Measurements from ENCODE around the gene CD38. TPM values are rescaled to one million over a fixed set of nuclear protein-coding genes. Genes with fewer than 3 reads are reported as not detected.

Gene CD38
- total RNA-seq, 3 donors from 2014 or later = 2.0 to 47.2 (median 2.6) TPM

DNA sequence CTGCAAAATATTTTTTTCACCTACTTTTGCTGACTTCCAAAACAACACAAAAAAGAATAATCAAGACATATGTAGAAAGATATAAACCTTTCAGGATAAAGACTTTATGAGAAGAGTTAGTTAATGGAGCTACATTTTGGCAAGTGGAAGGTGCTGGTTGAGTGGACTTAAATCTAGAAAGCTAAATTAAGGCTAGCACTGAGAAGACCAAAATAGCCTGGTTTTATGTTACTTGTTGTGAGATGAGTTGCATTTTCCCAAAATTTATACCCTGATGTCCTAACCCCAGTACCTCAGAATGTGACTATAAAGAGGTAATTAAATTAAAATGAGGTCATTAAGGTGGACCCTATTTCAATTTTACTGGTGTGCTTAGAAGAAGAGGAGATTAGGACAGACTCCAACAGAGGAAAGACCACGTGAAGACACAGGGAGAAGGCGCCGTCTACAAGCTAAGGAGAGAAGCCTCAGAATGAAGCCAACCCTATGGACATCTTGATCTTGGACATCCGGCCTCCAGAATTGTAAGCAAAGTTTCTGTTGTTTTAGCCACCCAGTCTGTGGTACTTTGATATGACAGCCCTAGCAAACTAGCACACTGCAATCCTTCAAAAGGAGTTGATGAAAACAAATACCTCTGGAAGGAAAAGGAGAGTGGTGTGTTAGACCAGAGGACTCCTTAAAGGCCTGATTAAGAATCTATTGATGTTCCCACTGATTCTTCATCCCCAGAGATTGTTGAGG is 93.0 kb downstream of the CD38 start:
- Histone ChIP-seq H3K27me3 (no peaks in the 10 kb centered on the region), H3K4me3 (no peak overlapping the region), H3K9me3 (no peaks in the 10 kb centered on the region), H3K4me1 (no peaks in the 10 kb centered on the region), H3K27ac (no peak overlapping the region), H3K36me3 (no peaks in the 10 kb centered on the region)
- intact Hi-C loops (cut with DNase I; ENCODE audit: low total_unique reads) = no loop called here
- DNase-seq (ENCODE audit: low spot score in 2 of 2) = no peak
- TF ChIP-seq, protein P1, sequence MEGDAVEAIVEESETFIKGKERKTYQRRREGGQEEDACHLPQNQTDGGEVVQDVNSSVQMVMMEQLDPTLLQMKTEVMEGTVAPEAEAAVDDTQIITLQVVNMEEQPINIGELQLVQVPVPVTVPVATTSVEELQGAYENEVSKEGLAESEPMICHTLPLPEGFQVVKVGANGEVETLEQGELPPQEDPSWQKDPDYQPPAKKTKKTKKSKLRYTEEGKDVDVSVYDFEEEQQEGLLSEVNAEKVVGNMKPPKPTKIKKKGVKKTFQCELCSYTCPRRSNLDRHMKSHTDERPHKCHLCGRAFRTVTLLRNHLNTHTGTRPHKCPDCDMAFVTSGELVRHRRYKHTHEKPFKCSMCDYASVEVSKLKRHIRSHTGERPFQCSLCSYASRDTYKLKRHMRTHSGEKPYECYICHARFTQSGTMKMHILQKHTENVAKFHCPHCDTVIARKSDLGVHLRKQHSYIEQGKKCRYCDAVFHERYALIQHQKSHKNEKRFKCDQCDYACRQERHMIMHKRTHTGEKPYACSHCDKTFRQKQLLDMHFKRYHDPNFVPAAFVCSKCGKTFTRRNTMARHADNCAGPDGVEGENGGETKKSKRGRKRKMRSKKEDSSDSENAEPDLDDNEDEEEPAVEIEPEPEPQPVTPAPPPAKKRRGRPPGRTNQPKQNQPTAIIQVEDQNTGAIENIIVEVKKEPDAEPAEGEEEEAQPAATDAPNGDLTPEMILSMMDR (IDR thresholded peaks at IDR 0.05) = no peak
- TF ChIP-seq POLR2AphosphoS5 (IDR thresholded peaks at IDR 0.05) (no peak), POLR2A (IDR thresholded peaks at IDR 0.05) (no peak)

DNA sequence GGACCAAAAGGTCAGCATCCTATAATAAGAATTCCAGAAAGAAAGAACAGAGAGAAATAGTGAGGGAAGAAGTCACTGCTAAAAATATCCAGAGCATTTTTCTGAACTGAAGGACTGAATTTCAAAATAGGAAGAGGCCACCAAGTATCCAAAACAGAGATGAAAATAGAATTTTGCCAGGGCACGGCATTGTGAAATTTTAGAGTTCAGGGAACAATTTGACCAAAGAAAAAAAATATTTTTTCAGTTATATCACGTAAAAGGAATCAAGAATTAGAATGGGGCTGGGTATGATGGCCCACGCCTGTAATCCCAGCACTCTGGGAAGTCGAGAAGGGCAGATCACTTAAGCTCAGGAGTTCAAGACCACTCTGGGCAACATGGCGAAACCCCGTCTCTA is 95.0 kb downstream of the CD38 start:
- intact Hi-C loops (cut with DNase I; ENCODE audit: low total_unique reads) = no loop called here
- H3K27ac ChIP-seq = no peak overlapping the region
- no peaks in the 10 kb centered on the region for H3K36me3 ChIP-seq
- no peaks in the 10 kb centered on the region for H3K9me3 ChIP-seq
- no peaks in the 10 kb centered on the region for H3K4me1 ChIP-seq
- H3K27me3 ChIP-seq = no peaks in the 10 kb centered on the region
- no peak overlapping the region for H3K4me3 ChIP-seq
- no peak for DNase-seq (ENCODE audit: low spot score in 2 of 2)
- no peak for TF ChIP-seq POLR2AphosphoS5 (IDR thresholded peaks at IDR 0.05)
- TF ChIP-seq, protein P1 (IDR thresholded peaks at IDR 0.05) = no peak

DNA sequence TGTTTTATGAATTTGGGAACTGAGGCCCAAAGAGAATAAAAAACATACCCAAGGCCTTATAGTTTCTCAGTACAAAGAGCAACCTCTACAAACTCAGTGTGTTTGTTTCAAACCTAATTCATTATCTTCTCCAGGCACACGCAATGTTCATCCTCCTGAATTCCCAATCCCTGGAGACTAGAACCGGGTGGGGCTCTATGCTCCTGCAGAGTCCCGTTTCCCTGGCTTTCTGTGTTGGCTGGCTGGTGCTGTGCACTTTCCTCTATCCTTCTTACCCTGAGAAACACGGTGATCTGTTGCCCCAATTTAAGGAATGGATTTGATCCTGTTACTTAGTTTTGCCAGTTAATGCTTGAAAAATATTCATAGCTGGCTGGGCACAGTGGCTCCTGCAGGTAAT is 96.5 kb downstream of the CD38 start:
- intact Hi-C loops (cut with DNase I; ENCODE audit: low total_unique reads) = no loop called here
- Histone ChIP-seq H3K4me1 (no peaks in the 10 kb centered on the region), H3K27me3 (no peaks in the 10 kb centered on the region), H3K9me3 (no peaks in the 10 kb centered on the region), H3K36me3 (no peaks in the 10 kb centered on the region), H3K4me3 (no peak overlapping the region), H3K27ac (no peak overlapping the region)
- no peak for DNase-seq (ENCODE audit: low spot score in 2 of 2)
- TF ChIP-seq POLR2AphosphoS5 (IDR thresholded peaks at IDR 0.05) = no peak
- TF ChIP-seq, protein P1 (IDR thresholded peaks at IDR 0.05) = no peak
- no peak for TF ChIP-seq POLR2A (IDR thresholded peaks at IDR 0.05)

DNA sequence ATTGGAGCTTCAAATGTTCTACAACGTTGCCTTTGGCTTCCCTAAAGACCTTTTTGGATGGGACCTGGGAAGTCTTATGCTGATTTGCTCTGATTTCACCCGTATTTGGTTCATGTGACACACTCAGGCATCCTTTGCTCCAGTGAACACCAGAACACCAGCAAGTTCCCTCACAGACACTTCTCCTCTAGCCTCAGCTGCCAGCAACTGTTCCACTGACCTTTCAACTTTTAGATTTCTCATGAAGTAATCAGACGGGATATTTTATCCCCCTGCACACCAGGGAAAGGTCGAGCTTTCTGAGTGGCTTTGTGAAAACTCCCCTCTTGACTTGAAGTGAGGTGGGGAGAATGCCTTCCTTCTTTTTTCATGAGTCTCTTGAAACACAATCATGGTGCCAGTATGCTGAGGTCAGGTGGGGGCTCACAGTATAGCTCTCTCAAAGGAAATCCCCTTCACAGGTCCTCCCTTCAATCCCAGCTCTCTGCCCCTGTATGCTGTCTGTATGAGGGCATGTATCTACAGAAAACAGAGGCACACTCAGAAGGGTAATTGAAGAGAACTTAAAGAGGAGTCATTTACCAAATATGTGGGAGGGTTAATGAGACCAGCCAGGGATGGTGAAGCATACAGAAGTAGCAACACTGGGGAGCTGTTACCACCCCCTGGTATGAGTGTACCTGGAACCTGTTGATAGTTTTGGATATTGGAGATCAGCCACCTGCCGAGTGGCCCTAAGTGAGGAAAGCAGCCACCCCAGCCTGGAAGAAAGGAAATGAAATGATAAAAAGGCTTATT is 97.7 kb downstream of the CD38 start:
- no peaks in the 10 kb centered on the region for H3K9me3 ChIP-seq
- DNase-seq (ENCODE audit: low spot score in 2 of 2) = no peak
- TF ChIP-seq, protein P1 (IDR thresholded peaks at IDR 0.05) = no peak
- no peak for TF ChIP-seq POLR2AphosphoS5 (IDR thresholded peaks at IDR 0.05)
- TF ChIP-seq POLR2A (IDR thresholded peaks at IDR 0.05) = no peak
- no peaks in the 10 kb centered on the region for H3K4me1 ChIP-seq
- H3K27me3 ChIP-seq = no peaks in the 10 kb centered on the region
- H3K4me3 ChIP-seq = no peak overlapping the region
- no peak overlapping the region for H3K27ac ChIP-seq
- no peaks in the 10 kb centered on the region for H3K36me3 ChIP-seq
- intact Hi-C loops (cut with DNase I; ENCODE audit: low total_unique reads) = no loop called here

DNA sequence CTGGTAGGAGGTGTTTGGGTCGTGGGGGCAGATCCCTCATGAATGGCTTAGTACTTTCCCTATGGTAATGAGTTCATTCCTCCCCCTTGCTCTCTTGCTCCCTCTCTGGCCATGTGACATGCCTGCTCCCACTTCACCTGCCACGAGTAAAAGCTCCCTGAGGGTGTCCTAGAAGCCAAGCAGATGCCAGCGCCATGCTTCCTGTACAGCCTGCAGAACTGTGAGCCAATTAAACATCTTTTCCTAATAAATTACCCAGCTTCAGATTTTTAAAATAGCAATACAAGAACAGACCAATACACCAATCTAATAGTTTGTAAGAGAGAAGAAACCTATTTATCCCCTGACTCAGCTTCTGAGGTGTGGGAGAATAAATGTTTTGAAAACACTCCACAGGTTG is 99.9 kb downstream of the CD38 start:
- TF ChIP-seq POLR2A (IDR thresholded peaks at IDR 0.05) (no peak), POLR2AphosphoS5 (IDR thresholded peaks at IDR 0.05) (no peak)
- TF ChIP-seq, protein P1 (IDR thresholded peaks at IDR 0.05) = no peak
- Histone ChIP-seq H3K27me3 (no peaks in the 10 kb centered on the region), H3K27ac (no peak overlapping the region), H3K4me3 (no peak overlapping the region), H3K4me1 (no peaks in the 10 kb centered on the region), H3K36me3 (no peaks in the 10 kb centered on the region), H3K9me3 (no peaks in the 10 kb centered on the region)
- intact Hi-C loops (cut with DNase I; ENCODE audit: low total_unique reads) = no loop called here
- no peak for DNase-seq (ENCODE audit: low spot score in 2 of 2)
